ENCODE data around the gene CDH15.

- TF ChIP-seq, protein P1, sequence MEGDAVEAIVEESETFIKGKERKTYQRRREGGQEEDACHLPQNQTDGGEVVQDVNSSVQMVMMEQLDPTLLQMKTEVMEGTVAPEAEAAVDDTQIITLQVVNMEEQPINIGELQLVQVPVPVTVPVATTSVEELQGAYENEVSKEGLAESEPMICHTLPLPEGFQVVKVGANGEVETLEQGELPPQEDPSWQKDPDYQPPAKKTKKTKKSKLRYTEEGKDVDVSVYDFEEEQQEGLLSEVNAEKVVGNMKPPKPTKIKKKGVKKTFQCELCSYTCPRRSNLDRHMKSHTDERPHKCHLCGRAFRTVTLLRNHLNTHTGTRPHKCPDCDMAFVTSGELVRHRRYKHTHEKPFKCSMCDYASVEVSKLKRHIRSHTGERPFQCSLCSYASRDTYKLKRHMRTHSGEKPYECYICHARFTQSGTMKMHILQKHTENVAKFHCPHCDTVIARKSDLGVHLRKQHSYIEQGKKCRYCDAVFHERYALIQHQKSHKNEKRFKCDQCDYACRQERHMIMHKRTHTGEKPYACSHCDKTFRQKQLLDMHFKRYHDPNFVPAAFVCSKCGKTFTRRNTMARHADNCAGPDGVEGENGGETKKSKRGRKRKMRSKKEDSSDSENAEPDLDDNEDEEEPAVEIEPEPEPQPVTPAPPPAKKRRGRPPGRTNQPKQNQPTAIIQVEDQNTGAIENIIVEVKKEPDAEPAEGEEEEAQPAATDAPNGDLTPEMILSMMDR (IDR thresholded peaks at IDR 0.05): no peak
- TF ChIP-seq POLR2A (IDR thresholded peaks at IDR 0.05): no peak
These were observed 31.1 kb upstream of the CDH15 start for GRCh38 chr16:89140401-89140800.
